ENCODE measurements around the gene DPYD.

Gene DPYD

DNA sequence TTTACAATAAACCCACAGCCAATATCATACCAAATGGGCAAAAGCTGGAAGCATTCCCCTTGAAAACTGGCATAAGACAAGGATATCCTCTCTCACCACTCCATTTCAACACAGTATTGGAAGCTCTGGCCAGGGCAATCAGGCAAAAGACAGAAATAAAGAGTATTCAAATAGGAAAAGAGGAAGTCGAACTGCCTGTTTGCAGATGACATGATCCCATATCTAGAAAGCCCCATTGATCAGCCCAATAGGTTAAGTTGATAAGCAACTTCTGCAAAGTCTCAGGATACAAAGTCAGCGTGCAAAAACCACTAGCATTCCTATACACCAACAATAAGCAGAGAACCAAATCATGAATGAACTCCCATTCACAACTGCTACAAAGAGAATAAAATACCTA is 235.5 kb downstream of the DPYD start:
- Histone ChIP-seq H3K27me3 (ENCODE audit: insufficient read depth, low read length) (no peaks in the 10 kb centered on the region), H3K27ac (ENCODE audit: low read depth, low read length) (no peak overlapping the region), H3K4me1 (ENCODE audit: insufficient read depth, low read length) (no peaks in the 10 kb centered on the region; the same call in 1 of the 2 replicates), H3K36me3 (ENCODE audit: insufficient read depth, low read length) (no peaks in the 10 kb centered on the region), H3K4me3 (ENCODE audit: low read length) (no peak overlapping the region), H3K9ac (ENCODE audit: low read depth, low read length) (no peak overlapping the region), H3K9me3 (ENCODE audit: insufficient read depth, low read depth, low read length) (no peaks in the 10 kb centered on the region)
- WGBS: 98% methylated on average over 2 of the region's 2 CpGs

DNA sequence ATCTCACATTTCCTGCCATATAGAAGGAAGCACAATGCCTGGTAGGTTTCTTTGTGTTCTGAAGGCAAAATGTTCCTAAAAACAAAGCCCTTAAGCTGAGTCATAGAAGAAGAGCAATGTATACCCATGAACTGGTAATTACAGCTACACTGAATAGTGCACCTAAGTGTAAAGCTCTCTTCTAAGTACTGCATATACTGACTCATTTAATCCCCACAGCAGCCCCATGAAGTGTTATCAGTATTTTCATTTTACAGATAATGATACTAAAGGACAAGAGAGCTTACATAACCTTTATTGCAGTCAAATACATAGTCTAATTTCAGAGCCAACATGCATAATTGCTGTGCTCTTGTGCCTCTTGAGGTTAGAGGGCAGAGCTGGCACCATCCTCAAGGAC is 239.9 kb downstream of the DPYD start:
- Histone ChIP-seq H3K9me3 (ENCODE audit: insufficient read depth, low read depth, low read length) (no peaks in the 10 kb centered on the region), H3K4me3 (ENCODE audit: low read length) (no peak overlapping the region), H3K27me3 (ENCODE audit: insufficient read depth, low read length) (no peaks in the 10 kb centered on the region), H3K4me1 (ENCODE audit: insufficient read depth, low read length) (no peaks in the 10 kb centered on the region; the same call in 1 of the 2 replicates), H3K27ac (ENCODE audit: low read depth, low read length) (no peak overlapping the region), H3K36me3 (ENCODE audit: insufficient read depth, low read length) (no peaks in the 10 kb centered on the region), H3K9ac (ENCODE audit: low read depth, low read length) (no peak overlapping the region)

GRCh38 chr1:97680470-97680869 is 240.4 kb downstream of the DPYD start:
- Histone ChIP-seq H3K27me3 (ENCODE audit: insufficient read depth, low read length) (no peaks in the 10 kb centered on the region), H3K27ac (ENCODE audit: low read depth, low read length) (no peak overlapping the region), H3K9me3 (ENCODE audit: insufficient read depth, low read depth, low read length) (no peaks in the 10 kb centered on the region), H3K4me1 (ENCODE audit: insufficient read depth, low read length) (no peaks in the 10 kb centered on the region; the same call in 1 of the 2 replicates), H3K9ac (ENCODE audit: low read depth, low read length) (no peak overlapping the region), H3K36me3 (ENCODE audit: insufficient read depth, low read length) (no peaks in the 10 kb centered on the region), H3K4me3 (ENCODE audit: low read length) (no peak overlapping the region)
- WGBS: 96% methylated on average over 3 of the region's 3 CpGs

DNA sequence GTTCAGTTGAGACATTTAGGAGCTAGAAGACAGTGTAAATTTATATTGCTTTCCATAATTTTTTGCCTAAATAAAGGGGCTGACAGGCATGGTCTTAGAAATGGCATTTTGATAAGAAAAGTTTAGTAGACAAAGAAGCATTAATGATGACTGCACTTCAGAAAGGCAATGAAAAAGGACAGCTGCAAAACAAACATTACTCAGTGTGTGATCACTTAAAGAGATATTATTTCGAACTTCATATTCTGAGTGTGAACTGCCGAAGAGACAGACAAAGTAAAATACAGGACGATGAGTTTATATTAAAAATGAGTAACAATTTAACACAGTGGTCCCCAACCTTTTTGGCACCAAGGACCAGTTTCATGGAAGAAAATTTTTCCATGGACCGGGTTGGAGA is 243.1 kb downstream of the DPYD start:
- no peaks in the 10 kb centered on the region for H3K9me3 ChIP-seq (ENCODE audit: insufficient read depth, low read depth, low read length)
- no peaks in the 10 kb centered on the region for H3K36me3 ChIP-seq (ENCODE audit: insufficient read depth, low read length)
- H3K27ac ChIP-seq (ENCODE audit: low read depth, low read length): no peak overlapping the region
- WGBS: 88% methylated on average over 4 of the region's 4 CpGs
- no peak overlapping the region for H3K4me3 ChIP-seq (ENCODE audit: low read length)
- no peaks in the 10 kb centered on the region for H3K27me3 ChIP-seq (ENCODE audit: insufficient read depth, low read length)
- no peak overlapping the region for H3K9ac ChIP-seq (ENCODE audit: low read depth, low read length)
- H3K4me1 ChIP-seq (ENCODE audit: insufficient read depth, low read length): no peaks in the 10 kb centered on the region; the same call in 1 of the 2 replicates

DNA sequence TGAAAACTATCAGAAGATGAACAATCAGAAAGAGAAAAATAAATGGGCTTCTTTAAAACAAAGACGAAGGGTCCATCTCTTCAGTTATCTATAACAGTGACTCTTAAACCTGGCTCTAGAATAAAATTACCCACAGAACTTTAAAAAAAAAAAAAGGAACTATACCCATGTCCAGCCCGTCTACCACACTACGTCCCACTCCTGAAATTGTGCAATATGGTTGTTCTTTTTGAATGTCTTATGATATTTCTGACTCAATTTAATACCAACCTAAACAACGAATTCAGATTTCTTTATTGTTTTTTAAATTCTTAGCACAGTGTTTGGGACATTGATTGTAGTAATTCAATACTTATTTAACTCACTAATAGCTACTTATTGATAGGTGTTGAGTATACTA is 246.3 kb downstream of the DPYD start:
- H3K4me3 ChIP-seq (ENCODE audit: low read length): no peak overlapping the region
- H3K27me3 ChIP-seq (ENCODE audit: insufficient read depth, low read length): no peaks in the 10 kb centered on the region
- H3K36me3 ChIP-seq (ENCODE audit: insufficient read depth, low read length): no peaks in the 10 kb centered on the region
- no peaks in the 10 kb centered on the region for H3K4me1 ChIP-seq (ENCODE audit: insufficient read depth, low read length)
- no peaks in the 10 kb centered on the region for H3K9me3 ChIP-seq (ENCODE audit: insufficient read depth, low read depth, low read length)
- no peak overlapping the region for H3K9ac ChIP-seq (ENCODE audit: low read depth, low read length)
- WGBS: 75% methylated on average over 1 of the region's 4 CpGs
- H3K27ac ChIP-seq (ENCODE audit: low read depth, low read length): no peak overlapping the region

- WGBS: no CpG with 5 or more reads among the region's 2 CpGs
- Histone ChIP-seq H3K36me3 (ENCODE audit: insufficient read depth, low read length) (no peaks in the 10 kb centered on the region), H3K4me1 (ENCODE audit: insufficient read depth, low read length) (no peaks in the 10 kb centered on the region), H3K4me3 (ENCODE audit: low read length) (no peak overlapping the region), H3K27ac (ENCODE audit: low read depth, low read length) (no peak overlapping the region), H3K27me3 (ENCODE audit: insufficient read depth, low read length) (no peaks in the 10 kb centered on the region), H3K9ac (ENCODE audit: low read depth, low read length) (no peak overlapping the region), H3K9me3 (ENCODE audit: insufficient read depth, low read depth, low read length) (no peaks in the 10 kb centered on the region)
Measured at GRCh38 chr1:97668945-97669344, 251.9 kb downstream of the DPYD start.

DNA sequence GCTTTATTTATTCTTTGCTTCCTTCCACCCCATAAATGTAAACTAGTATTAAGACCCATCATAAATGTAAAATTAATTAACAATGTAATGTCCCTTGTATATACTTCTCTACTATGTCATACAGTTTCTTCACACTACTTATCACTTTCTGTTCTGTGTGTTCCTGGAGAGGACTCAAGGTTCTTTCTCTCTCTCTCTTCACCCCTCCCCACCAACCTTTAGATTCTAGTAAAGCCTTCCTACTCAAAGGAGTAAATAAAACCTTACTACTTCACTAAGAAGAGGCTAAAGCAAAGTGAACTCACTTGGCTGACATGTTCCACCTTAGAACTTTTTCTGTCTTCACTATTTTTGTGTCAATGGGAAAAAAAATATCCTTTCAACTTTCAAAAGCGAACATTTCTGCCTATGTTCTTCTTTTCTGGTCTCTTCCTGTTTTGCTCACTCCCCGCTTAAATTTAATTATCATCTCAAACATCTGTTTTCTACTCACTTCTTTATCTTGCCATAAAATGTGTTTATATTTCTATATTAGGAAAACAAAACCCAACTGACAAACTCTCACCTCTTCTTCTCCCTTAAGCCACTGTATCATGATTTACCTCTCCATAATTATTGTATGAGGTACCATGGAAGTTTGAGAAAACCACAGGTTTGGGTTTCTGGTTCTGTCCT is 260.3 kb downstream of the DPYD start:
- WGBS: 90% methylated on average over 2 of the region's 2 CpGs
- no peaks in the 10 kb centered on the region for H3K36me3 ChIP-seq (ENCODE audit: insufficient read depth, low read length)
- no peak overlapping the region for H3K27ac ChIP-seq (ENCODE audit: low read depth, low read length)

GRCh38 chr1:97654876-97655585 is 265.8 kb downstream of the DPYD start:
- Histone ChIP-seq H3K27me3 (ENCODE audit: insufficient read depth, low read length) (no peaks in the 10 kb centered on the region), H3K4me1 (ENCODE audit: insufficient read depth, low read length) (no peaks in the 10 kb centered on the region), H3K9ac (ENCODE audit: low read depth, low read length) (no peak overlapping the region), H3K4me3 (ENCODE audit: low read length) (no peak overlapping the region), H3K36me3 (ENCODE audit: insufficient read depth, low read length) (no peaks in the 10 kb centered on the region), H3K27ac (ENCODE audit: low read depth, low read length) (no peak overlapping the region), H3K9me3 (ENCODE audit: insufficient read depth, low read depth, low read length) (no peaks in the 10 kb centered on the region)
- WGBS: 96% methylated on average over 1 of the region's 3 CpGs

More for the DNA sequence above, 260.3 kb downstream of the DPYD start:
- Histone ChIP-seq H3K9ac (ENCODE audit: low read depth, low read length) (no peak overlapping the region), H3K4me3 (ENCODE audit: low read length) (no peak overlapping the region), H3K4me1 (ENCODE audit: insufficient read depth, low read length) (no peaks in the 10 kb centered on the region), H3K9me3 (ENCODE audit: insufficient read depth, low read depth, low read length) (no peaks in the 10 kb centered on the region), H3K27me3 (ENCODE audit: insufficient read depth, low read length) (no peaks in the 10 kb centered on the region)

GRCh38 chr1:97651250-97651649 is 269.6 kb downstream of the DPYD start:
- Histone ChIP-seq H3K27me3 (ENCODE audit: insufficient read depth, low read length) (no peaks in the 10 kb centered on the region), H3K4me1 (ENCODE audit: insufficient read depth, low read length) (no peaks in the 10 kb centered on the region)
- WGBS: 95% methylated on average over 3 of the region's 3 CpGs

GRCh38 chr1:97649591-97649990 is 271.2 kb downstream of the DPYD start:
- no peak overlapping the region for H3K4me3 ChIP-seq (ENCODE audit: low read length)
- 89% methylated on average over 3 of the region's 4 CpGs for WGBS
- no peaks in the 10 kb centered on the region for H3K36me3 ChIP-seq (ENCODE audit: insufficient read depth, low read length)
- no peak overlapping the region for H3K9ac ChIP-seq (ENCODE audit: low read depth, low read length)
- H3K27ac ChIP-seq (ENCODE audit: low read depth, low read length): no peak overlapping the region
- H3K9me3 ChIP-seq (ENCODE audit: insufficient read depth, low read depth, low read length): peaks cover 6% of the 10 kb centered on the region
- no peaks in the 10 kb centered on the region for H3K27me3 ChIP-seq (ENCODE audit: insufficient read depth, low read length)
- H3K4me1 ChIP-seq (ENCODE audit: insufficient read depth, low read length): no peaks in the 10 kb centered on the region

More at GRCh38 chr1:97651250-97651649, 269.6 kb downstream of the DPYD start:
- Histone ChIP-seq H3K36me3 (ENCODE audit: insufficient read depth, low read length) (no peaks in the 10 kb centered on the region), H3K4me3 (ENCODE audit: low read length) (no peak overlapping the region), H3K9ac (ENCODE audit: low read depth, low read length) (no peak overlapping the region), H3K9me3 (ENCODE audit: insufficient read depth, low read depth, low read length) (no peaks in the 10 kb centered on the region; the same call in 1 of the 2 replicates), H3K27ac (ENCODE audit: low read depth, low read length) (no peak overlapping the region)

- Histone ChIP-seq H3K36me3 (ENCODE audit: insufficient read depth, low read length) (no peaks in the 10 kb centered on the region), H3K27ac (ENCODE audit: low read depth, low read length) (no peak overlapping the region), H3K9ac (ENCODE audit: low read depth, low read length) (no peak overlapping the region), H3K27me3 (ENCODE audit: insufficient read depth, low read length) (no peaks in the 10 kb centered on the region), H3K4me3 (ENCODE audit: low read length) (no peak overlapping the region), H3K9me3 (ENCODE audit: insufficient read depth, low read depth, low read length) (peaks cover 6% of the 10 kb centered on the region), H3K4me1 (ENCODE audit: insufficient read depth, low read length) (no peaks in the 10 kb centered on the region)
Measured at GRCh38 chr1:97647776-97648175, 273.1 kb downstream of the DPYD start.
